NT2/D1 (cell line): ENCODE data around the gene NKX6-2.
A peak's percentile ranks its signal among the peaks of the same experiment; 100 is the strongest.

Experiments
- DNase-seq: peaks from one replicate; pipeline ENCODE4 v3.0.0-alpha.2; 2011; ENCODE audit warnings: low read depth, low spot score
- H3K27me3 ChIP-seq: 2 replicates; pipeline ENCODE4 v1.6.0; 2011; ENCODE audit warnings: mild to moderate bottlenecking; ENCODE audit not compliant: insufficient read length, insufficient read depth
- H3K36me3 ChIP-seq: 2 replicates; pipeline ENCODE4 v1.6.1; 2011; ENCODE audit warnings: mild to moderate bottlenecking, low read length, mixed read lengths; ENCODE audit not compliant: insufficient read depth, insufficient read length
- H3K4me1 ChIP-seq: 2 replicates; pipeline ENCODE4 v1.5.1; 2011; ENCODE audit not compliant: insufficient read depth, insufficient read length
- H3K4me3 ChIP-seq: 2 replicates; pipeline ENCODE4 v1.5.1; 2011; ENCODE audit warnings: low read depth; ENCODE audit not compliant: insufficient read length
- H3K9ac ChIP-seq: 2 replicates; pipeline ENCODE4 v1.6.0; 2011; ENCODE audit warnings: low read depth; ENCODE audit not compliant: insufficient read length
- H3K9me3 ChIP-seq: 2 replicates; pipeline ENCODE4 v1.5.1; 2011; ENCODE audit warnings: mild to moderate bottlenecking, low read length; ENCODE audit not compliant: insufficient read depth
- SUZ12 ChIP-seq: IDR thresholded peaks from 2 replicates; pipeline ENCODE4 v1.6.1; 2011; ENCODE audit not compliant: insufficient read length, insufficient read depth; ENCODE audit errors: extremely low read depth
- YY1 ChIP-seq: IDR thresholded peaks from 2 replicates; pipeline ENCODE4 v1.6.1; 2011; ENCODE audit not compliant: insufficient read length, insufficient read depth
- ZNF274 ChIP-seq: IDR thresholded peaks from 2 replicates; pipeline ENCODE4 v1.6.1; 2011; ENCODE audit warnings: mild to moderate bottlenecking, low read depth, low read length

The NKX6-2 gene

DNA sequence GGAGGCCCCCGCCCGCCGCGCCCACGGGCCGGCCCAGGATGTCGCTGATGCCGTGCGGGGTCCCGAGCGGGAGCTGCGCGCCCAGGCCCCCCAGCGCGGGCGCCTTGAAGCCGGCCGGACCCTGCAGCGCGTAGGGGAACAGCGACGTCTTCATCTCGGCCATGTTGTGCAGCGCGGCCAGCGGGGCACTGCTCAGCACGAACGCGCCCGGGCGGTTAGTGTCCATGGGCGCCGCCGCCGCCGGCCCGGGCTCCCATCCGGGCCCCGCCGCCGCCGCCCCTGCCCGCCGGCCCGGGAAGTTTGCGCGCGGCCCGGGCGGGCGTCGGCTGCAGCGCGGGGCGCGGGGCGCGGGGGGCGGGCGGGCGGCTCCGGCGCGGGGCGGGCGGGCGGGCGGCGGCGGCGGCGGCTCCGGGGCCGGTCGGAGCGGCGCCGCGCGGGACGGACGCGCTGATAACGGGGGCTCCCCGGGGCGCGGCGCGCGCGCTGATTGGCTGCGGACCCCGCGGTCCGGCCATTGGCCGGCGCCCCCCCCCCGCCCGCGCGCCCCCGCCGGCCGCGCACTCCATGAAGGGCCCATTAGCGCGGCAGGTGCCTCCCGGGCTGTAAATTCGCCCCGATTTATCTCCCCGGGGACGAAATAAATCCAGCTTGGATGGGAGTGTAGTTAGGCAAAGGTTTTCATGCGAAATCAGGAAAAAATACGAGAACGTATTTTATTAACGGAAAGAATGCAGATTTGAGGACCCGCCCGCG is at the start of gene NKX6-2:
NKX6-2 (minus strand) TSS at position 425 of the 753 bp plus-strand sequence; CDS start at position 226, 199 bp downstream.
- Histone ChIP-seq H3K36me3 (peaks cover 5% of the 10 kb centered on the region), H3K4me3 (peak within 1 kb of the TSS; percentile 24), H3K27me3 (peaks cover 81% of the 10 kb centered on the region), H3K4me1 (no peaks in the 10 kb centered on the region), H3K9me3 (no peaks in the 10 kb centered on the region), H3K9ac (peak within 1 kb of the TSS; percentile 32)
- no peak for TF ChIP-seq YY1
- peak; percentile 8 for TF ChIP-seq SUZ12
- no peak for DNase-seq

DNA sequence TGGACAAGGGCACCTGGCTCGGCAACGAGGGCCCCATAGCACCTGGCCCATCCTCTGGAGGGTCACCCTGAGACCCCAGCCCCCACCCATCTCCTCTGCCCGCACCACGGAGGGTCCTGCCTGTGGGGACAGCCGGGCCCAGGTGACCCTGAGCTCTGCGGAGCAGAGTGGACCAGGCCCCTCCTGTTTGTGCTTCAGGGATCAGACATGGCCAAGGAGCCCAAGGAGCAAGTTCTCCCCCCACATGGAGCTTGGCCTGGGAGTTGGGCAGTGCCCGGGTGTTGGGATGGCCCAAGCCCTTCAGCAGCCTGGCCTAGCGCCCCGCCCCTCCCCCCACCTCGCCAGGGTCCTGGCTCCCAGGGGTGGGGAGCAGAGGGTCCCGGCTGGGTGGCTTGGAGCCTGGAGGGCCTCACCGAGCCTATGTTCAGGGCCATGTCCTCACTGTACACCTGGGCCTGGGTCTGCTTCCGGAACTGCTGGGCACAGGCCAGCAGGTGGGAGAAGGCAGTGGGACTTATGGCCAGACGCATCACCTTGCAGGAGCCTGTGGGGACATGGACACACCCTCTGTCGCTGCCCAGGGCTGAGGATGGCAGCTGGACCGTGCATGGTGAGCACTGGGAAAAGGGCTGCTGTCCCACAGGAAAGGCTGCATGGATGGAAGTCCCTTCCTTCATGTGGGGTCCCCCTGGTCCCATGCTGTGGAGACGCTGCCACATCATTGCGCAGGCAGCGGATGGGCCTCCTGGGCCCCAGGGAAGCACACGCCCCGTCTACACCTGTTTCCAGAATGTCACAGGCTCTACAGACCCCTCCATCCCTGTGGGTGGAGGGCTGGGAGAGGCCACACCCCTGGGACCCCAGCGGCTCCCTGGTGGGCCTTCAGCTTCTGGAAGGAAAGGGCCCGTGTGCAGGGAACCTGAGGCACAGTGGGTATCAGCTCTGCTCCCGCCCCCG is 49.2 kb upstream of the NKX6-2 start:
- peaks cover 7% of the 10 kb centered on the region for H3K4me1 ChIP-seq
- no peak overlapping the region for H3K4me3 ChIP-seq
- H3K27me3 ChIP-seq, result no peaks in the 10 kb centered on the region
- no peaks in the 10 kb centered on the region for H3K9me3 ChIP-seq
- H3K9ac ChIP-seq, result no peak overlapping the region
- DNase-seq, result no peak
- no peaks in the 10 kb centered on the region for H3K36me3 ChIP-seq
- TF ChIP-seq ZNF274, result no peak

DNA sequence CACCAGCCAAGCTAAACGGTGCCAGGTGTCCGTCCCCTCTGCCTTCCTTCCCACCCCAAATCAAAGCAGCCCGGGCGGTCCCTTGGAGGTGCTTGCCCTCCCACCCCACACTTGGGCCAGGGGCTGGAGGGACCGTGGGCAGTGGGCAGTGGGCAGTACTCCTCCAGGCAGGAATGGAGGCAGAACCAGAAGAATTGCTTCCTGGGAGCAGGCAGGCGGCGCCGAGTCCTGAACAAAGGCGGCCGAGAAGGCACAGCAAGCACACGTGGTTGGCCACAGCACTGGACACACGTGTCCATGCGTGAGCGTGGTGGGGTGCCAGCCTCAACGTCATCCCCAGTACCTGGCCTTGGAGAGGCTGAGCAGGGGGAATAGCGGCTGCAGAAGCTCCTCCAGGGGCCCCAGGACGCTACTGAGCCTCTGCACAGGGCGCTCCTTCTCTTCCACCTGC is 48.4 kb upstream of the NKX6-2 start:
- no peak overlapping the region for H3K4me3 ChIP-seq
- TF ChIP-seq ZNF274, result no peak
- TF ChIP-seq SUZ12, result no peak
- TF ChIP-seq YY1, result no peak
- no peak for DNase-seq
- H3K9ac ChIP-seq, result no peak overlapping the region
- H3K36me3 ChIP-seq, result no peaks in the 10 kb centered on the region
- peaks cover 7% of the 10 kb centered on the region for H3K4me1 ChIP-seq
- H3K27me3 ChIP-seq, result no peaks in the 10 kb centered on the region
- no peaks in the 10 kb centered on the region for H3K9me3 ChIP-seq

DNA sequence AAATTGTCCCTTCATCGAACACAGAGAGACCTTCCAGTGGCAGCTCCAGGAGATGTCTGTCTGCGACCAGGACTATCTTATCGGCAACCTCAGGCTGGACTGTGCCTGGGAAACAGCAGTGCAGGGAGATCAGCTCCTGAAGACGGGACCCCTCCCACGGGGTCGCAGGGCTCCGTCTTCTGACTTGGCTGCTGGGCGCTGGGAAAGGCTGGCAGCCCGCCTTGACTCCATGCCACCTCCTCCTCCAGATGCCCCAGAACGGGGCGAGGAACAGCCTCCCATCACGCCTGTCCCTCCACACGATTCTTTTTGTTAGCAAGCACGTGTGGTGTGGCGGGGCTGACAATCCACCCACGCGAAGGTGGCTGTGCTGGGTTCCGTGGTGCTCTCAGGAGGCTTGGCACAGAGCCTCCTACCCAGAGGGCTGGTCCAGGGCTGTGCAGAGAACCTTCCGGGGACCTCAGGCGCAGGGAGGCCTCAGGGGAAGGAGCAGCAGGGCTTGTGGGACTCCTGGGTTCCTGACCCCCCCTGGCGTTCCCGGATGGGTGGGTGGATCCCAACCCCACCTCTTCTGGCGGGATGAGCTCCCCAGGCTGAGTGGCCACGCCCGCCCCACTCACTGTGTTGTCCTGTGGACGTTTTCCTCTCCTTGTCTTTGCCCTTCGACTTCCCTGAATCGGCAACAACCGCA is 47.6 kb upstream of the NKX6-2 start:
- Histone ChIP-seq H3K27me3 (no peaks in the 10 kb centered on the region), H3K4me3 (no peak overlapping the region), H3K9ac (no peak overlapping the region), H3K36me3 (no peaks in the 10 kb centered on the region), H3K4me1 (peaks cover 7% of the 10 kb centered on the region), H3K9me3 (no peaks in the 10 kb centered on the region)
- DNase-seq, result no peak
- TF ChIP-seq ZNF274, result no peak

DNA sequence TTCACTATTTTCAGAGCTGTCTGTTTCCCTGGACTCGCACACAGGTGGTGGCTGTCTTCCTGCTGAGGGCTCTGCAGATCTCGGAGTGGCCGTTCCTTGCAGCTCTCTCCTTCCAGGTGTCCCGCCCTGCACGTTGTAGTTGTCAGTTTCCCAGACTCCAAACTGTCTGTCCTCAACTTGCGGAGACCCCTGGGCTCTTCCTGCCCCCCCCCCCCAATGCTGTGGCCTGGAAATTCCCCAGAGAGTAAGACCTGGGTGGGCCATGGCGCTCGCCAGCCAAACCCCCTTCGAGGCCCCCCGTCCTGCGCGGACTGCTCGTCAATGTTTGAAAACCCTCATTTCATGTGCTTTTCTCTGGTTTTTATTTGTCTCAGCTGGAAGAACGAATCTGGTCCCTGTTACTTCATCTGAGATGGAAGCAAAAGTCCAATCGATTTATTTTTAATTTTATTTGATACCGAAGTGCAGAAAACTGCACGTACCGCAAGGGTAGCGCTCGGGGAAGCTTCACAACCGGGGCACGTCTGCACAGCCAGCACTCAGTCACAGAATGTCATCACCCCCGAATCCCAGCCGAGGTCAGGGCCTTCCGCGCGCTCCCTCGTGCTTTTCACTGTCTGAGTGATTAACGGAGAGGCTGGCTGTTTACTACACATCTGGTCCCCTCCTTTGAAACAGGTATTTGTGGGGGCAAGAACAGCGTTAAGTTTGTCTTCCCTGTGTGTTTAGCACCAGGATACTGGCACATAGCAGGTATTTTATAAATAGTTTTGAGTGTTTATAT is 46.4 kb upstream of the NKX6-2 start:
- peaks cover 7% of the 10 kb centered on the region for H3K4me1 ChIP-seq
- no peak for DNase-seq
- TF ChIP-seq SUZ12 (no peak), ZNF274 (no peak), YY1 (no peak)
- H3K36me3 ChIP-seq, result no peaks in the 10 kb centered on the region
- no peak overlapping the region for H3K9ac ChIP-seq
- H3K9me3 ChIP-seq, result no peaks in the 10 kb centered on the region
- no peak overlapping the region for H3K4me3 ChIP-seq
- H3K27me3 ChIP-seq, result no peaks in the 10 kb centered on the region

DNA sequence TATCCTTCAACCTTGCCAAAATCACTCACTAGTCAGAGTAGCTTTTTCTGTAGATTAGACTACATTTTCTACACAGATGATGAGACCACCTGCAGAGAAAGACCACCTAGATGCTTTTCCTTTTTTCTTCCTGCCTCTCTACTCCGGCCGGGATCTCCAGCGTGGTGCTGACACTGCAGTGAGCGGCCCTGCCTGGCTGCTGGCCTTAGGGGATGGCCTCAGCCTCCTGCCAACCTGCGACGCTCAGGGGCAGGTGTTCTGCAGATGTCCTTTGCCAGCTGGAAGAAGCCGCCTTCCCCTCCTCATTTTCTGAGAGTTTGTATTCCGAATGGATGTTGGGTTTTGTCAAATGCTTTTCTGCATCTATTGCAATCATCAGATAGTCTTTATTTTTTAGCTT is 43.5 kb upstream of the NKX6-2 start:
- no peak overlapping the region for H3K4me3 ChIP-seq
- peaks cover 19% of the 10 kb centered on the region; the same call in 1 of the 2 replicates for H3K9me3 ChIP-seq
- no peaks in the 10 kb centered on the region for H3K4me1 ChIP-seq
- no peak for DNase-seq
- no peak overlapping the region for H3K9ac ChIP-seq
- H3K36me3 ChIP-seq, result no peaks in the 10 kb centered on the region
- H3K27me3 ChIP-seq, result no peaks in the 10 kb centered on the region
- TF ChIP-seq YY1, result no peak
- no peak for TF ChIP-seq ZNF274
- TF ChIP-seq SUZ12, result no peak
